Caco-2 (cell line): ENCODE measurements around the gene PARS2. TPM values are rescaled to one million over a fixed set of nuclear protein-coding genes. Genes with fewer than 3 reads are reported as not detected.

Source experiments
- BruUV-seq: library from RNA; stranded (reverse); fragments of 400-500 nt; replicated peaks from 2 replicates; lab custom pipeline; 2021; lab: Mats Ljungman, UMichigan
- CTCF ChIA-PET: fragments of 300-600 bp; sonication (Branson Sonifier 250); formaldehyde crosslinking; loops from one replicate; lab custom pipeline; 2022; ENCODE audit warnings: antibody characterized with exemption; lab: Charles Lee
- POLR2A ChIA-PET: fragments of 300-600 bp; sonication (Branson Sonifier 250); formaldehyde crosslinking; loops from one replicate; lab custom pipeline; 2022; ENCODE audit warnings: antibody characterized with exemption; lab: Charles Lee
- DNase-seq, 2 experiments: peaks; one replicate each; pipeline versions ENCODE4 v3.0.0 to v3.0.0-alpha.2; 2020 to 2022
- H3K27me3 ChIP-seq: replicated peaks from 2 replicates; pipeline ENCODE4 v1.6.0; 2011; ENCODE audit warnings: low read length; ENCODE audit not compliant: control insufficient read depth, insufficient read depth
- H3K36me3 ChIP-seq: 2 replicates; pipeline ENCODE4 v1.5.1; 2011; ENCODE audit warnings: low read length; ENCODE audit not compliant: control insufficient read depth, insufficient read depth
- H3K4me1 ChIP-seq: fragments of 250-450 bp; sonication (Bioruptor Pico); 2 replicates; pipeline ENCODE4 v1.5.1; 2020; ENCODE audit warnings: mild to moderate bottlenecking
- H3K4me3 ChIP-seq: 2 replicates; pipeline ENCODE4 v1.5.1; 2011; ENCODE audit warnings: low read depth, mild to moderate bottlenecking, control low read depth, low read length
- H3K9me3 ChIP-seq: fragments of 250-450 bp; sonication (Bioruptor Pico); 2 replicates; pipeline ENCODE4 v1.5.1; 2020; ENCODE audit warnings: mild to moderate bottlenecking, moderate library complexity
- H3K27ac Mint-ChIP-seq: one replicate; pipeline ENCODE4 v1.8.0; 2022; ENCODE audit warnings: mixed read lengths; ENCODE audit not compliant: unreplicated experiment
- H3K27me3 Mint-ChIP-seq: one replicate; pipeline ENCODE4 v1.8.0; 2022; ENCODE audit warnings: mixed read lengths; ENCODE audit not compliant: insufficient read depth, unreplicated experiment
- H3K36me3 Mint-ChIP-seq: one replicate; pipeline ENCODE4 v1.8.0; 2022; ENCODE audit warnings: mild to moderate bottlenecking, mixed read lengths; ENCODE audit not compliant: insufficient read depth, unreplicated experiment
- H3K4me1 Mint-ChIP-seq: one replicate; pipeline ENCODE4 v1.8.0; 2022; ENCODE audit warnings: low read depth, mixed read lengths; ENCODE audit not compliant: unreplicated experiment
- H3K4me3 Mint-ChIP-seq: one replicate; pipeline ENCODE4 v1.8.0; 2022; ENCODE audit warnings: mild to moderate bottlenecking, moderate library complexity, mixed read lengths; ENCODE audit not compliant: unreplicated experiment
- H3K9me3 Mint-ChIP-seq: one replicate; pipeline ENCODE4 v1.8.0; 2022; ENCODE audit warnings: mixed read lengths; ENCODE audit not compliant: unreplicated experiment
- CTCF ChIP-seq, 2 experiments: fragments of 200-600 bp in 1 of 2; IDR thresholded peaks; 1 replicate in 1 of 2; 2 replicates in 1 of 2; pipeline versions ENCODE4 v1.5.1 to v1.8.0; 2011 to 2022; ENCODE audit warnings: antibody characterized with exemption in 1 of 2, control low read depth in 1 of 2, inconsistent platforms in 1 of 2, low read depth in 1 of 2, low read length in 1 of 2, mild to moderate bottlenecking in 1 of 2, moderate library complexity in 1 of 2; ENCODE audit not compliant: insufficient read depth in 1 of 2, severe bottlenecking in 1 of 2, unreplicated experiment in 1 of 2
- intact Hi-C: fragments of 100-400 bp; cut with micrococcal nuclease; formaldehyde crosslinking; loops from one replicate; pipeline ENCODE4 v1.10.0; 2022; ENCODE audit not compliant: unreplicated experiment
- total RNA-seq: library from RNA; stranded (reverse); gene quantifications from 2 replicates; pipeline ENCODE4 v1.2.3, GENCODE V29; 2022

PARS2 gene
- total RNA-seq, 1 experiment from 2014 or later = 5.8 TPM

GRCh38 chr1:54742282-54742681 lies 22.0 kb downstream of the PARS2 start:
- Mint-ChIP-seq H3K27ac (no peak overlapping the region), H3K36me3 (peaks cover 33% of the 10 kb centered on the region), H3K4me1 (no peaks in the 10 kb centered on the region), H3K4me3 (no peak overlapping the region), H3K27me3 (no peaks in the 10 kb centered on the region), H3K9me3 (no peaks in the 10 kb centered on the region)
- DNase-seq = no peak
- TF ChIP-seq CTCF (IDR thresholded peaks at IDR 0.05; ENCODE audit: insufficient read depth in 1 of 2, low read depth in 1 of 2, low read length in 1 of 2, severe bottlenecking in 1 of 2, unreplicated experiment in 1 of 2) = no peak
- no peak overlapping the region for H3K4me3 ChIP-seq
- POLR2A ChIA-PET = no interaction called here
- BruUV-seq = no TSS peak
- intact Hi-C loops = no loop called here
- no peaks in the 10 kb centered on the region for H3K4me1 ChIP-seq
- no peaks in the 10 kb centered on the region for H3K27me3 ChIP-seq
- H3K9me3 ChIP-seq = no peaks in the 10 kb centered on the region
- CTCF ChIA-PET = interaction anchor here (0.7 kb wide), 1 partner anchor 59 kb away, joined by 3 read pairs; the partner anchor contains the start of gene TTC22
- H3K36me3 ChIP-seq = no peaks in the 10 kb centered on the region

GRCh38 chr1:54741531-54741930 lies 22.8 kb downstream of the PARS2 start:
- no TSS peak for BruUV-seq
- intact Hi-C loops = no loop called here
- Mint-ChIP-seq H3K4me3 (no peak overlapping the region), H3K27ac (no peak overlapping the region), H3K4me1 (no peaks in the 10 kb centered on the region), H3K27me3 (no peaks in the 10 kb centered on the region), H3K9me3 (no peaks in the 10 kb centered on the region), H3K36me3 (peaks cover 40% of the 10 kb centered on the region)
- no peaks in the 10 kb centered on the region for H3K27me3 ChIP-seq
- CTCF ChIA-PET = interaction anchor here (0.7 kb wide), 1 partner anchor 59 kb away, joined by 3 read pairs; the partner anchor contains the start of gene TTC22
- H3K4me3 ChIP-seq = no peak overlapping the region
- no peaks in the 10 kb centered on the region for H3K36me3 ChIP-seq
- DNase-seq = no peak
- POLR2A ChIA-PET = no interaction called here
- no peaks in the 10 kb centered on the region for H3K9me3 ChIP-seq
- TF ChIP-seq CTCF (IDR thresholded peaks at IDR 0.05; ENCODE audit: insufficient read depth in 1 of 2, low read depth in 1 of 2, low read length in 1 of 2, severe bottlenecking in 1 of 2, unreplicated experiment in 1 of 2) = no peak
- no peaks in the 10 kb centered on the region for H3K4me1 ChIP-seq

- H3K4me3 ChIP-seq = no peak overlapping the region
- H3K36me3 ChIP-seq = no peaks in the 10 kb centered on the region
- no peak for DNase-seq
- Mint-ChIP-seq H3K4me3 (no peak overlapping the region), H3K27me3 (no peaks in the 10 kb centered on the region), H3K27ac (no peak overlapping the region), H3K36me3 (peaks cover 36% of the 10 kb centered on the region), H3K9me3 (no peaks in the 10 kb centered on the region), H3K4me1 (no peaks in the 10 kb centered on the region)
- no peaks in the 10 kb centered on the region for H3K9me3 ChIP-seq
- no TSS peak for BruUV-seq
- ChIA-PET CTCF (no interaction called here), POLR2A (no interaction called here)
- intact Hi-C loops = no loop called here
- no peak for TF ChIP-seq CTCF (IDR thresholded peaks at IDR 0.05; ENCODE audit: insufficient read depth in 1 of 2, low read depth in 1 of 2, low read length in 1 of 2, severe bottlenecking in 1 of 2, unreplicated experiment in 1 of 2)
- H3K27me3 ChIP-seq = no peaks in the 10 kb centered on the region
- H3K4me1 ChIP-seq = no peaks in the 10 kb centered on the region
These were observed 26.1 kb downstream of the PARS2 start for GRCh38 chr1:54738244-54738643.
